ENCODE measurements around the gene PPP2R2C.

PPP2R2C gene

GRCh38 chr4:6319530-6320150, 152.8 kb downstream of the PPP2R2C start:
- Histone ChIP-seq H3K79me2 (ENCODE audit: insufficient read depth, low read depth) (no peaks in the 10 kb centered on the region), H3K27ac (no peak overlapping the region), H4K20me1 (ENCODE audit: insufficient read depth) (no peaks in the 10 kb centered on the region), H3K4me3 (IDR thresholded peaks at IDR 0.05; ENCODE audit: insufficient read depth, low read depth, low read length) (no peak overlapping the region), H3K9ac (no peak overlapping the region), H3K4me2 (no peak overlapping the region), H3K36me3 (ENCODE audit: insufficient read depth) (no peaks in the 10 kb centered on the region), H2AFZ (ENCODE audit: low read depth) (no peak overlapping the region), H3K4me1 (ENCODE audit: low read depth, poor library complexity, severe bottlenecking) (no peaks in the 10 kb centered on the region), H3K27me3 (ENCODE audit: insufficient read depth, low read depth) (peaks cover 21% of the 10 kb centered on the region; the same call in 1 of the 2 replicates)
- TF ChIP-seq CTCF (conservative IDR thresholded peaks at IDR 0.05; ENCODE audit: low read depth, low read length) = no peak

- no peak overlapping the region for H3K9ac ChIP-seq
- no peak overlapping the region for H3K4me3 ChIP-seq (IDR thresholded peaks at IDR 0.05; ENCODE audit: insufficient read depth, low read depth, low read length)
- TF ChIP-seq CTCF (conservative IDR thresholded peaks at IDR 0.05; ENCODE audit: low read depth, low read length) = no peak
- no peaks in the 10 kb centered on the region for H3K79me2 ChIP-seq (ENCODE audit: insufficient read depth, low read depth)
- H3K4me1 ChIP-seq (ENCODE audit: low read depth, poor library complexity, severe bottlenecking) = no peaks in the 10 kb centered on the region
- H3K4me2 ChIP-seq = no peak overlapping the region
- H3K27me3 ChIP-seq (ENCODE audit: insufficient read depth, low read depth) = peaks cover 19% of the 10 kb centered on the region; the same call in 1 of the 2 replicates
- no peak overlapping the region for H2AFZ ChIP-seq (ENCODE audit: low read depth)
- no peaks in the 10 kb centered on the region for H3K36me3 ChIP-seq (ENCODE audit: insufficient read depth)
- no peaks in the 10 kb centered on the region for H4K20me1 ChIP-seq (ENCODE audit: insufficient read depth)
- no peak overlapping the region for H3K27ac ChIP-seq
Observed at GRCh38 chr4:6318206-6318605, 154.2 kb downstream of the PPP2R2C start.

GRCh38 chr4:6316461-6317003, 155.9 kb downstream of the PPP2R2C start:
- no peak for TF ChIP-seq CTCF (conservative IDR thresholded peaks at IDR 0.05; ENCODE audit: low read depth, low read length)
- no peak overlapping the region for H3K4me3 ChIP-seq (IDR thresholded peaks at IDR 0.05; ENCODE audit: insufficient read depth, low read depth, low read length)
- H3K4me2 ChIP-seq = no peak overlapping the region
- no peak overlapping the region for H2AFZ ChIP-seq (ENCODE audit: low read depth)
- H3K9ac ChIP-seq = no peak overlapping the region
- no peaks in the 10 kb centered on the region for H3K4me1 ChIP-seq (ENCODE audit: low read depth, poor library complexity, severe bottlenecking)
- H3K27me3 ChIP-seq (ENCODE audit: insufficient read depth, low read depth) = peaks cover 14% of the 10 kb centered on the region; the same call in 1 of the 2 replicates
- H3K79me2 ChIP-seq (ENCODE audit: insufficient read depth, low read depth) = no peaks in the 10 kb centered on the region
- H3K27ac ChIP-seq = no peak overlapping the region
- H3K36me3 ChIP-seq (ENCODE audit: insufficient read depth) = no peaks in the 10 kb centered on the region
- H4K20me1 ChIP-seq (ENCODE audit: insufficient read depth) = no peaks in the 10 kb centered on the region

- H2AFZ ChIP-seq (ENCODE audit: low read depth) = no peak overlapping the region
- no peak overlapping the region for H3K27ac ChIP-seq
- no peaks in the 10 kb centered on the region for H3K79me2 ChIP-seq (ENCODE audit: insufficient read depth, low read depth)
- no peaks in the 10 kb centered on the region for H4K20me1 ChIP-seq (ENCODE audit: insufficient read depth)
- H3K4me2 ChIP-seq = no peak overlapping the region
- H3K27me3 ChIP-seq (ENCODE audit: insufficient read depth, low read depth) = peaks cover 8% of the 10 kb centered on the region; the same call in 1 of the 2 replicates
- H3K4me1 ChIP-seq (ENCODE audit: low read depth, poor library complexity, severe bottlenecking) = no peaks in the 10 kb centered on the region
- no peak for TF ChIP-seq CTCF (conservative IDR thresholded peaks at IDR 0.05; ENCODE audit: low read depth, low read length)
- no peaks in the 10 kb centered on the region for H3K36me3 ChIP-seq (ENCODE audit: insufficient read depth)
- H3K4me3 ChIP-seq (IDR thresholded peaks at IDR 0.05; ENCODE audit: insufficient read depth, low read depth, low read length) = no peak overlapping the region
- no peak overlapping the region for H3K9ac ChIP-seq
Observed at GRCh38 chr4:6313216-6313615, 159.2 kb downstream of the PPP2R2C start.
